Mesothelial cell of epicardium (in vitro differentiated cells): ENCODE data around the gene WFDC9. TPM values are rescaled to one million over a fixed set of nuclear protein-coding genes. Genes with fewer than 3 reads are reported as not detected.

Experiments used
- DNase-seq, 2 experiments: peaks; one replicate each; pipeline ENCODE4 v3.0.0; 2021; ENCODE audit warnings: low spot score in 2 of 2; ENCODE audit not compliant: unreplicated experiment in 2 of 2
- H3K27ac Mint-ChIP-seq: 2 replicates; pipeline ENCODE4 v1.8.0; 2021; ENCODE audit warnings: mixed read lengths
- H3K27me3 Mint-ChIP-seq: 2 replicates; pipeline ENCODE4 v1.8.0; 2021; ENCODE audit warnings: low read depth, mixed read lengths
- H3K36me3 Mint-ChIP-seq: 2 replicates; pipeline ENCODE4 v1.8.0; 2021; ENCODE audit warnings: mixed read lengths
- H3K4me1 Mint-ChIP-seq: 2 replicates; pipeline ENCODE4 v1.8.0; 2021; ENCODE audit warnings: mixed read lengths
- H3K4me3 Mint-ChIP-seq: 2 replicates; pipeline ENCODE4 v1.8.0; 2021; ENCODE audit warnings: mild to moderate bottlenecking, moderate library complexity, mixed read lengths
- H3K9me3 Mint-ChIP-seq: 2 replicates; pipeline ENCODE4 v1.8.0; 2021; ENCODE audit warnings: mixed read lengths
- CTCF ChIP-seq: fragments of 200-600 bp; sonication (generic); IDR thresholded peaks from one replicate; pipeline ENCODE4 v1.5.0; 2021; ENCODE audit warnings: antibody characterized with exemption; ENCODE audit not compliant: unreplicated experiment
- total RNA-seq: library from RNA; stranded (reverse); gene quantifications from 3 replicates; pipeline ENCODE4 v1.2.1, GENCODE V29; 2021

The WFDC9 gene
- total RNA-seq, 1 donor from 2014 or later, result not detected

- Mint-ChIP-seq H3K9me3 (peaks cover 3% of the 10 kb centered on the region), H3K4me1 (no peaks in the 10 kb centered on the region), H3K27ac (no peak overlapping the region), H3K36me3 (no peaks in the 10 kb centered on the region), H3K4me3 (no peak overlapping the region), H3K27me3 (peaks cover 33% of the 10 kb centered on the region)
- TF ChIP-seq CTCF, result no peak
- no peak for DNase-seq
Measured at GRCh38 chr20:45564760-45565276, 66.3 kb downstream of the WFDC9 start.

Other genes starting within 250 kb of the WFDC9 start
- gene DBNDD2, start 223.0 kb downstream of the WFDC9 start, total RNA-seq, result 10.5 to 11.4 TPM (median 11.0 TPM) in 3 replicates
- 63.0 to 71.5 TPM (median 70.8 TPM) in 3 replicates for gene PIGT, start 215.1 kb downstream of the WFDC9 start, total RNA-seq
- 57.8 to 61.9 TPM (median 61.3 TPM) in 3 replicates for gene WFDC2, start 161.5 kb downstream of the WFDC9 start, total RNA-seq
- not detected in 3 replicates for gene SPINT3, start 115.7 kb downstream of the WFDC9 start, total RNA-seq
- gene WFDC6, start 91.8 kb downstream of the WFDC9 start, total RNA-seq, result not detected in 3 replicates
- not detected in 3 replicates for gene EPPIN, start 83.9 kb downstream of the WFDC9 start, total RNA-seq
- gene WFDC8, start 52.0 kb downstream of the WFDC9 start, total RNA-seq, result not detected in 3 replicates
- not detected in 3 replicates for gene WFDC10A, start 1.5 kb downstream of the WFDC9 start, total RNA-seq
- not detected in 3 replicates for gene WFDC11, start 39.0 kb upstream of the WFDC9 start, total RNA-seq
- not detected in 3 replicates for gene WFDC13, start 70.8 kb upstream of the WFDC9 start, total RNA-seq
- gene WFDC10B, start 73.7 kb upstream of the WFDC9 start, total RNA-seq, result not detected in 3 replicates
- gene SPINT4, start 91.1 kb upstream of the WFDC9 start, total RNA-seq, result not detected in 3 replicates
- 0.45 TPM in 1 of 3 replicates, not detected in the others for gene WFDC3, start 160.6 kb upstream of the WFDC9 start, total RNA-seq
- gene DNTTIP1, start 160.7 kb upstream of the WFDC9 start, total RNA-seq, result 25.9 to 28.9 TPM (median 26.5 TPM) in 3 replicates
- 48.1 to 50.2 TPM (median 48.3 TPM) in 3 replicates for gene UBE2C, start 181.4 kb upstream of the WFDC9 start, total RNA-seq
- gene TNNC2, start 196.0 kb upstream of the WFDC9 start, total RNA-seq, result 0.54 to 0.79 TPM in 2 of 3 replicates, not detected in the other
- 15.8 to 21.0 TPM (median 17.3 TPM) in 3 replicates for gene SNX21, start 202.5 kb upstream of the WFDC9 start, total RNA-seq
- gene ACOT8, start 226.1 kb upstream of the WFDC9 start, total RNA-seq, result 19.8 to 20.9 TPM (median 20.6 TPM) in 3 replicates
- 3.7 to 4.6 TPM (median 4.4 TPM) in 3 replicates for gene ZSWIM3, start 226.3 kb upstream of the WFDC9 start, total RNA-seq
- 12.0 to 12.8 TPM (median 12.6 TPM) in 3 replicates for gene ZSWIM1, start 249.9 kb upstream of the WFDC9 start, total RNA-seq